Stimulated activated CD4-positive, alpha-beta T cell treated with anti-CD3 and anti-CD28 coated beads, Interleukin-12 subunit alpha, Interleukin-12 subunit beta, amount 100 ng/mL, for 24 hours (primary cell): ENCODE data around the gene PRPF31.
A peak's percentile ranks its signal among the peaks of the same experiment; 100 is the strongest.

ENCODE experiments used
- DNase-seq, 2 experiments: peaks; one replicate each; pipeline ENCODE4 v3.0.0-alpha.2; 2020; ENCODE audit warnings: low read depth in 2 of 2

Gene PRPF31

DNA sequence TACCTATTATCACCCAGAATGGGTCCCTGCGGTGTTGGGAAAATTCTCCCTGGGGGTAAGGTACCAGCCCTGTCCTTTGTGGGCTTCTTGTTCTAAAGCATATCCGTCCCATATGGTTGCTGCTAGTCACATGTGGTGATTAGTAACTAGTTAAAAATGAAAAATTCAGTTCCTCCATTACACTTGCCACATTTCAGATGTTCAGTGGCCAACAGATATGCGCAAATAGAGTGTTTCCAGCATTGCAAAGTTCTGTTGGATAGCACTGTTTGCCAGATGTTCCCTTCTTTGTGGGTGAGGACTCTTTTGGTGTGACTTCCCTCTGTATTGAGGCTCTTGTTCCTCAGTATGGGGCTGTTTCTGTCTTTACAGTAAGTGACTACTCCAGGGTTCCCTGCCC, 25.8 kb downstream of the PRPF31 start:
- DNase-seq: no peak

DNA sequence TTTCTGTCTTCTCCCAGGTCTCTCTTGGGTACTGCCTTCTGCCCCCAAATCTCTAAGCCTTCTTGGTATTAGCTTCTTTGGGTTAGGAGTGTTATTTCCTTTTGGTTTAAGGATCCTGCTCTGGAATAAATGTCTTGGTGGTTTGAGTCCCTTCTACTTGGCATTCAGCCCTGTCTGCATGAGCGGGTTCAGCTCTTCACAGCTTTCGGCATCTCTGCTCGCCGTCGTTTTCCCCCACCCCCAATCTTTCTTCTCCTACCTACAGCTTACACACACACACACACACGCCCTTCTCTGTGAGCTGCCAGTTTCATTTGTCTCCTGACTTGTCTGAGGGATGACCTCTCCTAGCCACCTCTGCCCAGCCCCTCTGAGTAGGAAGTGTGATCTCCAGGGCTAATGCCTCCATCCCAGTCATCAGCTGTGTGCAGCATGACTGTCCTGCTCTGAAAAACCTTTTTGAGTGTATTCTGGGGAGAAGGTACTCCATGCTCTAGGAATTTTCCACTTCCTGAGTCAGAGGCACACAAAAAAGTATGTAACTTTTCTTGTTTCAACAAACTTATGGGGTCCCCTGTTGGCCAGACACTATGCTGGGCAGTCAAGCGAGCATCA, 26.7 kb downstream of the PRPF31 start:
- no peak for DNase-seq

DNA sequence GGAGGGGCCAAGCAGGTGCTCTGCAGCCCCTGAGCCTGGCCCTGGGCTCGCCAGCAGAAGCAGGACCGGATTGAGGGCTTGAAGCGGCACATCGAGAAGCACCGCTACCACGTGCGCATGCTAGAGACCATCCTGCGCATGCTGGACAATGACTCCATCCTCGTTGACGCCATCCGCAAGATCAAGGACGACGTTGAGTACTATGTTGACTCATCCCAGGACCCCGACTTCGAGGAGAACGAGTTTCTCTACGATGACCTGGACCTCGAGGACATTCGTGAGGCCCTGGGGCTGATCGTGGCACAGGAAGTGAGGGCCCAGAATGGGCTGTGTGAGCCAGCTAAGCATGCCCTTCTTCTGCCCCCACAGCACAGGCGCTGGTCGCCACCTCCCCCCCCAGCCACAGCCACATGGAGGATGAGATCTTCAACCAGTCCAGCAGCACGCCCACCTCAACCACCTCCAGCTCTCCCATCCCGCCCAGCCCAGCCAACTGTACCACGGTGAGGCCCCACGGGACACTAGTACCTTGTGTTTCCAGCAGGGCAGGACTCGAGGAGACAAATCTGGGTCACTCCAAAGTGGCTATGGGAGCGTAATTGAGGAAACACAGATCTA, 30.1 kb downstream of the PRPF31 start:
- DNase-seq: no peak

DNA sequence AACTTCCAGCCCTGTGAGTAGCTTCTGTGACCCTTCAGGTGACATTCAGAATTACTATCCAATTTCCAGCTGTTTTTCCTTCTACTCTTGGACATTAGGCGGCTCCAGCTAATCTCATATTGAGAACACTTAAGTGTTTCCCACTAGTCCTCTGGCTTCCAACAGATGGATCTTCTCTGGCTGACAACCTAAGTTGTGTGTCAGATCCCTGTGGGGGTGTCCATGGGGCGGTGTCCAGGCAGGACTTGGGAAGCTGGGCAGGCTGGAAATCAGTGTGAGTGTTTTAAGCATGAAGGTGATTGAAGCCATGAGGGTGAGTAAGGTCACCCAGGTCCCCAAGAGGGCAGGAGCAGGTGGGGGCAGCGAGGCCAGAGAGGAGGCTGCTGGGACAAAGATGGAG, 32.1 kb downstream of the PRPF31 start:
- no peak for DNase-seq

DNA sequence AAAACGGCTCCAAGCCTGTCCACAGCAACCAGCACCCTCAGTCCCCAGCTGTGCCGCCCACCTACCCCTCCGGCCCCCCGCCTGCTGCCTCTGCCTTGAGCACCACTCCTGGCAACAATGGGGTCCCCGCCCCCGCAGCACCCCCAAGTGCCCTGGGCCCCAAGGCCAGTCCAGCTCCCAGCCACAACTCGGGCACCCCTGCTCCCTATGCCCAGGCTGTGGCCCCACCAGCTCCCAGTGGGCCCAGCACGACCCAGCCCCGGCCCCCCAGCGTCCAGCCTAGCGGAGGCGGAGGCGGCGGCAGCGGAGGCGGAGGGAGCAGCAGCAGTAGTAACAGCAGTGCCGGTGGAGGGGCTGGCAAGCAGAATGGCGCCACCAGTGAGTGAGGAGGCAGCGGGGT, 32.6 kb downstream of the PRPF31 start:
- DNase-seq: no peak

DNA sequence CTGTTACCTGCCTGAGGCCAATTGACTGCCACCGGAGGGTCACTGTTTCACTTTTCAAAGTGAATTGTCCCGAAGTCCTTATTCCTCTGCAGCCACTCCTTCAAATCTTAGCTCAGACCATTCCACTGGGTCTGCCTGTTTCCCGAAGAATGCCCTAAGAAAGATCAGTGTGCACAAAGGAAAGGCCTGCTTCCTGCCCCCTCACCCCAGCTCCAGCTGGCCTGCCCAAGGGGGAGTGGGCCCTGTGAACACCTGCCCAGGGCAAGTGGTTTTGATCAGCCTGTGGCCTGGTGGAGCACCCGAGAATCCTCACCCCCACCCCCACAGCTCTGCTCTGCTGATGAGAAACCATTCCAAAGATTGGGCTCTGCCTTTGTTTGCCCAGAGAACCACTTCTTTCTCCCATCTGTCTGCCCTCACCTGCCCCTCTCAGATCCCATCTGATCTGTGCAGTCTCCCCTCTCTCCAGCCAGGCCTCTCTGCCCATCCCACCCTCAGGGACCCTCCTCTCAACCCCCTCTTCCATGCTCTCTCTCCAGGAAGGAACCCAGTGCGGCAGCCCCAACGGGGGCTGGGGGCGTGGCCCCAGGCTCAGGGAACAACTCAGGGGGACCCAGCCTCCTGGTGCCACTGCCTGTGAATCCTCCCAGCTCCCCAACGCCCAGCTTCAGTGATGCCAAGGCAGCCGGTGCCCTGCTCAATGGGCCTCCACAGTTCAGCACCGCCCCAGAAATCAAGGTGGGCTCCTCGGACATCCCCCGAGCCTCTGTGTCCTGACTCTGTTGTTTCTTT, 33.7 kb downstream of the PRPF31 start:
- DNase-seq: no peak

DNA sequence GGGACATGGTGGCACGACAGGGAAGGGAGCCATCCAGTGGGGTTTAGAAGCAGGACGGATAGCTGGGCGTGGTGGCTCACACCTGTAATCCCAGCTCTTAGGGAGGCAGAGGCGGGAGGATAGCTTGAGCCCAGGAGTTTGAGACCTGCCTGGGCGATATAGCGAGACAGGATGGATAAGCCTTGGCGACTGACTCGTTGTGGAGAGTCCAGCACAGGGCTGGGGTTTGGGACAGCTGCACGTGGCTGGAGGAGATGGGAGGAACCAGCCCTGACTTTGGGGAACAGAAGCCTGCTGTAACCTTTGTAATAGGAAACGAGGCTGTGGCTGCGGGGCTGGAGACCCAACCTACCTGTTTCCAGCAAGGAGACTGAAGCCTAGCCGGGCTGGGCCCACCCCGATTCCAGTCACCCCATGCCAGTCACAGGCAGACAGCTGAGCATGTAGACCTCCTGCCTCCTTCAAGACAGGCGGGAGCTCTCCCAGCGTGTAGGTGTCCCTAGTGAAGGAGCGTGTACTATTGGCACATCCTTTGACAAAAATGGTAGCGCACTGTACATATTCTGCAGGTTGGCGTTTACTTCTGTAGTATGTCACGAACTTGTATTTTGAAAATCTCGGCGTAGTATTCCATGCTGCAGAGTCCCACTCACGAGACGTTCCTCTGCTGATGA, 35.9 kb downstream of the PRPF31 start:
- DNase-seq: no peak

DNA sequence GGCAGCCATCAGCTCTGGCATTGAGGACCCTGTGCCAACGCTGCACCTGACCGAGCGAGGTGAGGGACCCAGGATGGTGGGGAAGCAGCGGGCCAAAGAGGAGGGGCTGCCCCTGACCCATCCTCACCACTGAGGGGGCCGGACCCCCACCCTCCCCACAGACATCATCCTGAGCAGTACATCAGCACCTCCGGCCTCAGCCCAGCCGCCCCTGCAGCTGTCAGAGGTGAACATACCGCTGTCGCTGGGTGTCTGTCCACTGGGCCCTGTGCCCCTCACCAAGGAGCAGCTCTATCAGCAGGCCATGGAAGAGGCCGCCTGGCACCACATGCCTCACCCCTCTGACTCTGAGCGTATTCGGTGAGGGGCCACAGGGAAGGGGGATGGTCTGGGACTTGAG, 36.7 kb downstream of the PRPF31 start:
- DNase-seq: no peak

DNA sequence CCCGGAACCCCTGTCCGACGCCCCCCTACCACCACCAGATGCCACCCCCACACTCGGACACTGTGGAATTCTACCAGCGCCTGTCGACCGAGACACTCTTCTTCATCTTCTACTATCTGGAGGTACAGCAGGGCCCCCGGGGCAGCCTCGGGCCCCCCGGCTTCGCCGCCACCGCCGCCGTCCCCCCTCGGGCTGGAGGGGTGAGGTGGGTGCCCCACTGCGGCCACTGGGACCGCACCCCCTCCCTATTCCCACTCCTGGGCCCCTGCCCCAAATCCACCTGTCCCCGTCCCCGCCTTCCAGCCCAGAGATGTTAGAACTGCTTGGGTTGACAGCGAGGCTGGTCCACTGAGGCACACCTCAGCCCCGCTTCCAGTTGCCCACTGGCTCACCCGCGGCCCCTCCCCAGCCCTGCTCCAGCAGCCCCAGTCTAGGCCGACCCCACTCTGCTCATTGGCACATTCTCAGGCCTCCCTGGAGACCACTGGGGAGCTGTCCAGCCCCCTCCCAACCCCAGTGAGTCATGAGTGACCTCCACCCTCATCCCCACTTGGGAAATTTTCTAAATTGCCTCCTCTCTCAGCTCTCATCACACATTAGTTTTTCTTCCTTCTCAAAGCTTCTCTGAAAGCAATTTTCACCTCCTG, 37.4 kb downstream of the PRPF31 start:
- no peak for DNase-seq

DNA sequence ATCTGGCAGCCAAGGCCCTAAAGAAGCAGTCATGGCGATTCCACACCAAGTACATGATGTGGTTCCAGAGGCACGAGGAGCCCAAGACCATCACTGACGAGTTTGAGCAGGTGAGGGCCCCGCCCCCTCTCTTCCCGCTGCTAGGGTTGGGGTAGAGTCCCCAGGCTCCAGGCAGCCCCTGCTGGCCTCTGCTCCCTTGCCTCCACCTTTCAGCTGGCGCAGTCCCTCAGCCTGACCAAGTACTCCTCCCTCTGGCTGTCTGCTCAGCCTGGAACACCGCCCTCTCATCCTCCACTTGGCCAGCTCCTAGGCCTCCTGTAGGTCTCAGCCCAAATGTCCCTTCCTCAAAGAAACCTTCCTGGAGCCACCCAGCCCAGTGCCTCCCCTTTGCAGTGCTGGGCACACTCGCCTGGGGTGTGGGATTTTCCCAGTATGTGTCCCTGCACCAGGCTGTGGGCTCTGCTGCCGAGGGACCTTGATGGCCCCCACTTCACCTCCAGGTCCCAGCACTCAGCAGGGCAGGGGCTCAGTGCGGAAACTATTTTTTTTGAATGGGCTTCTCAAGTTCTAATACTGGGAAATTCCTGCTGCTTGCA, 38.3 kb downstream of the PRPF31 start:
- no peak for DNase-seq

DNA sequence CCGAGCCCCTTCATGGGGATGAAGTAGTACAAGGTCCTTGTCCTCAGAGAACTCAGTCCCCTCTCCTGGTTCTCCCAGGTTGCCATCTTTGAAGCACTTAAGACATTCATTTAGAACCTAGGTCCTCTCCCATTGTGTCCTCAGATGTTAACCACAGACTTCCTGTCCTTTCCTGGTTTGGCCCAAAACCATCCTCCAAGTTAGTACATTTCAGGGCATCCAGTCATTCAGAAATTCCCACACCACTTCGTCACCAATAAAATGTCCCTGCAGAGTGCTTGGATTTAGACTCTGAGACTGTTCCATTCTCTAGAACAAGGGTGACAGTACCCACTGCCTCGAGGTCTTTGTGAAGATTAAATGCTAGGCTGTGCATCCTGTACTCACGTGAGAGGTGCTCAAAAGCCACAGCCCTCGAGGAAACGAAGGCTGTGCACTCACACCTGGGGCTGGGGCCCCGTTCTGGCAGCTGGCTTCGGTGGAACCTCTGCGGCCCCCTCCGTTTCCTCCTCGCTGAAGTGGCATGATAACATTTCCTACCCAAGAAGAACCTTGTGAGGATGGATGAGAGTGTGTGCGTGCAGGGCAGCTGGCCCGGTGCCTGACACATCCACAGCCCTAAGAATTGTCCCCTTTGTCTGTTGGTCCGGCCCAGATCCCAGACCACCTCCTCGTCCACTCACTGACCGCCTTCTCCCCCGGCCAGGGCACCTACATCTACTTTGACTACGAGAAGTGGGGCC, 39.2 kb downstream of the PRPF31 start:
- no peak for DNase-seq

DNA sequence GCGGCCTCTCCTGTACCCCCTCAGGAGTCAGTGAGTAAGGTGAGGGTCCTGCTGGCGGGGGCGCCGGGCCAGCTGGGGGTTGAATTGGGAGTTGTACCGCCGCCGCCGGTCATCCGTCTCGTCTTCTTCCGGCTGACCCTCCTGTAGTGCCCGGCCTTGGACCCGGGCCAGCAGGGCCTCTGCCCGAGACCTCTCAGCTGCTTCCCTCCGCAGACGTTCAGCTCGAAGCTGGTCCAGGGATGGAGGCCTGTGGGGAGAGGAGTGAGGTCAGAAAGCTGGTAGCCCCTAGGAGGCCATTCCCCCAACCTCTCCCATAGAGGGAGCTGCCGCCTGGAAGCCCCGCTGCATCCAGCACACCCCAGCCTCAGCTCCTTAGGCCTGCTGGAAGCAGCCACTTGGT, 40.1 kb downstream of the PRPF31 start:
- no peak for DNase-seq

DNA sequence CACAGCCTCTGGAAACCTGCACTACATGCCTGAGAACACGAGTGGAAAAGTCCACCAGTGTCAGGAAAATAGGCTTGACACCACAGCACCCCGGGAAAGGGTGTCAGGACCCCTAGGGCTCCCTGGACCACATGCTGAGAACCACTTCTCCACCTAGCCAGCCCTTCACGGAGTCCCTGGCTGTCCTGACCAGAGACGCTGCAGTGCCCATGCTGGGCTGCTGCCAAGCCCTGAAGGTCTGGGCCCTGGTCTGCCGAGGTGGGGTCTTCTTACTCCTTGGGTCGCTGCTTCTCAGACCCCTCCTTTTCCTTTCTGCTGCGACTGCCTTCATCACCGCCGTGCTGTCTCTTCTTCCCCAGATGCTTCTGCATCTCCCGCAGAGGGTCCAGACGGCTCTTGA, 40.9 kb downstream of the PRPF31 start:
- DNase-seq: no peak

DNA sequence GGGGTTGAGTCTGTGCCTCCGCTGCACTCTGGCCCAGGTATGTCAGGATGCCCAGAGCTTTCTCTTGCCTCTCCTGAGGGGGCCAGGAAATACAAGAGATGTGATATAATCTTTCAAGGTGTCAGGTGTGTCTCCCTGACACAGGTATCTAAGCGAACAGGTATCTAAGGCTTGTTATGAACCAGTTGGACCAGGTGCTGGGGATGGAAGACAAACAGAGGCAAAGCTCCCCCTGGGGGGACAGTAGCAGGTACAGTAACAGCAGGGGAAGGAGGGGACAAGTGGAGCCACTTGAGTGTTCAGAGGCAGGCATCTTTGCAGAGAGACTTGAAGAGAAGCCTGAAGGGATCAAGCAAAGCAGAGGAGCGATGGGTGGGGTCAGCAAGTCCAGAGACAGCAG, 41.4 kb downstream of the PRPF31 start:
- DNase-seq: no peak

DNA sequence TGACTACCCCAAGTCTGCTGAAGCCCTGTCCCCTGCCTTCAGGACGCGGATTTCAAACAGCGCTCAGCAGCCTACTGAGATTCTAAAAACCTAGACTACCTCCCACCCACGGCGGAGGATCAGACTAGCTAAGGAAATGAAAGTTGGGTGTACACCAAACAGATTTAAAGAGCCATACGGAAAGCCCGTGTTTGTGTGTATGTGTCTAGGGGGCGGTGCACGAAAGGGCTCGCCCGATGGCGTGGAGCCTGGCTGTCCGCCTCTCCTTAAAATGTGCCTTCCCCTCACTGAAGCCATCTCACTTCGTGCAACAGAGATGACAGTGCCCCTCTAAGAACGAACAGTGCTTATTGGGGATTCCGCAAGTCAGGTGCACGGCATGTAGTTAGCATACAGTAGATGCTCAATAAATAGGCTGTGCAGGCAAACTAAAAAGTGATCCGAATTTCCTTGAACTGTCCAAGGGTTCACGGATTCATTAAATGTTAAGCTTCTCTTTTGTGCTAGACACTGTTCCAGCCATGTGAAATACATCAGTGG, 43.3 kb downstream of the PRPF31 start:
- DNase-seq: no peak

DNA sequence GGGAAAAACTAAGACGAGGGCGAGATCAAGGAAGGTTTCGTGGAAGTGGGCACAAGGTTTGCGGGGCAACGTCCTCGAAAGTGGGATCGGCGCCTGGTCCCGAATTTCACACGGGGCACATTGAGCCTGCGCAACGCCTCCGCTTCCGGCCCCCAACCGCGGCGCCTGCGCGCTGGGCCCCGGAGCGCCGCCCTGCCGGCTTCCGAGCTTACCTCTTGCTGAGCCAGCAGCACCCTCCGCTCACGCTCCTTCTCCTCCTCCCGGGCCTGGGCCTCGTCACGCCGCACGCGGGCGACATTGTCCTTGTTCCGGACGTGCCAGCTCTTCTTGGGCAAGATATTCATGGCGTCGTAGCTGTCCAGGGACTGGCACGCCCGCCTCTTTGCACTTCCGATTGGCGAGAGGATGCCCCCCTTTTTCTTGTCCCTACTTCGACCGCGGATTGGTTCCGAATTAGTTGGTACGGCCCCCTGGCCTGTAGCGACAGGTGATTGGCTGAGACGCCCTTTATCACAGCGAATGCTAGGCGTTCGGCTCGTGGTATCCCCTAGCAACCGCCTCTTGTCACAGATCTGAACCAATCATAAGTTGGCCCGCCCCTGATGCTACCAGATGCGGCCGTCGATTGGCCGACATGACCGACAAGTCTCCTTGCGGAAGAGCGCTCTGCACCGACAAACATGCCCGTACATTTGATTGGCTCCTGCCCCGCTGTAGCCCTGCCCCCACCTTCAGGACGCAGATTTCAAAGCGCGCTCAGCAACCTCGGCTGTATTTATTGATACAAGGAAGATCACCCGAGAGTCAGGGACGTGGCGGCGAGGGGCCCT, 44.0 kb downstream of the PRPF31 start, which contains the start of gene LENG1:
TSS of gene LENG1 (minus strand) at position 370 of the 830 bp plus-strand sequence. CDS start at position 344, 26 bp downstream.
- DNase-seq: peak; percentile 97

DNA sequence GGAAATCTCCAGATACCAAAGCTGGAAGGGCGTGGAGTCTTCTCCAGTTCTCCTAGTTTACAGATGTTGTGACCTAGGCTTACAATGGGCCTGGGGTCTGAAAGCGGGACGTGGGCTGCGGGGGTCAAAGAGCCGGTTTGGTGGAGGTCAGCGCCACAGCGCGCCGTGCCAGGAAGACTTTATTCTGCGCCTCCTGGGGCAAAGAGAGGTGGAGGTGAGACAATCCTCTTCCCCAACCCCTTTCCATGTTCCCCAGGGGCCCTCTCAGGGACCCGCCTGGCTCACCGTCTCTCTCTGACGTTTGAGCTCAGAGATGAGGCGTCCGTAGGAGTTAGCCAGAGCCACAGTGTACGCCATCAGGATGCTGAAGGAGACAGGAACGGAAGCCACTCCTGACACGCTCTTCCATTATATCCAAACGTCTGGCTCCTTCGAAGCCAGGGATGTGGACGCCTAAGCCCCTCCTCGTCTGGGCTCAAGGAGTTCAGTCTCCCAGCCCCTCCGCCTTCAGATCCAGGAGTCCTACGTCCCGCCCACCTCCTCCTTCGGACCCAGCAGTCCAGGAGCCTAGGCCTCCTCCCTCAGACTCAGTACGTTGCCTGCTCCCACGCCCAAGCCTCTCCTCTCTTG, 44.7 kb downstream of the PRPF31 start:
- no peak for DNase-seq

DNA sequence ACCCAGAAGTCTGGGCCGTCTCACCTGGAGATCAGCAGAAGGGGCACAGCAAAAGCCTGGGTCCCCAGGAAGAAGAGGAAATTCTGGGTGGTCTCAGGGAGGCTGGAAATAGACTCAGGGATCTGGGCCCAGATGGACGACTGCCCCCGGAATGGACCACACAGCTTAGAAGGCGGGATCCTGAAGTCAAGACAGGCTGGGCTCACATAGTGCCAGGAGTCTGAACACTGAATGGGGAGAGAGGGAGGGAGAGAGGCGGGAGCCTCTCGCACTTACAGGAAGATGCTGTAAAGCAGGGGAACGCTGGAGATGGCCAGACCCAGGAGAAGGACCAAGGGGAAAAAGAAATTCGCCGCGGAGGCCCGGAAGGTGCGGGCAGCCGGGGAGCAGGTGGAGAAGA, 45.3 kb downstream of the PRPF31 start:
- DNase-seq: no peak

DNA sequence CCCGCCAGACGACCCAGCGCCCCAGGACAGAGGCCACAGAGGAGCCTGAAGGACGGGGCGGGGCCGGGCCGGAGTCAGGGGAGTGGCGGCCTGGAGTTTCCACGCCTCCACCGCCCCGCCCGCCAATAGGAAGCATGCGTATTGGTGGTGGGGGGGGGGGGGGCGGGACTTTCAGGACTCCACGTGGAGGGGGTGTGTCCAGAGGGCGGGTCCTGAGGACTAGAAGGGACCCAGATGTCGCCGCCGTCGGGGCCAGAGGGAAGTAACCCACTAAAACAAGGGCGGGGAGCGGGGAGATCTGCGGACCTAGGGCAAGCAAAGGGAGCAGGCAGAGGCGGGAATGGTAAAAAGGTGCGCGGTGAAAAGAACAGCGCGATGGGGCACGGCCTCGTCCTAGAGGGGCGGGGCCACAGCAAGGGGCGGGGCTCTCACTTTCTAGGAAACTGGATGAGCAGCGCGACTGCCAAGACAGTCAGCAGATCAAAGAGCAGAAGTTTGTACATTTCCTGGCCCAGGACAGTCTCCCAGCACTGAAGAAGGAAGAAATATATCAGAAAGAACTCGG, 46.8 kb downstream of the PRPF31 start:
- peak; percentile 50 to 78 for DNase-seq
